Kidney (tissue), 14 donors: Measurements from ENCODE around the gene XPR1. TPM values are rescaled to one million over a fixed set of nuclear protein-coding genes. Genes with fewer than 3 reads are reported as not detected.
A peak's percentile ranks its signal among the peaks of the same experiment; 100 is the strongest.

ENCODE experiments used
- DNase-seq, 5 donors: peaks; one replicate each; pipeline ENCODE4 v3.0.0-alpha.2; 2013 to 2020
- FAIRE-seq: peaks from 2 replicates; lab custom pipeline; 2012; peaks lifted over from hg19 to GRCh38; lab: Jason Lieb, UNC
- H3K27ac ChIP-seq, 2 donors: one replicate each; pipeline ENCODE4 v1.7.0; 2013; ENCODE audit warnings: low read depth in 2 of 2, low read length in 2 of 2, inconsistent platforms in 1 of 2
- H3K27me3 ChIP-seq: one replicate; pipeline ENCODE4 v1.7.1; 2013; ENCODE audit warnings: low read length, inconsistent platforms; ENCODE audit not compliant: control insufficient read depth, insufficient read depth
- H3K36me3 ChIP-seq, 3 donors: one replicate each; pipeline versions ENCODE4 v1.7.0 to v1.7.1; 2013; ENCODE audit warnings: low read length in 3 of 3, control low read depth in 1 of 3, inconsistent platforms in 1 of 3; ENCODE audit not compliant: insufficient read depth in 3 of 3, control insufficient read depth in 2 of 3
- H3K4me1 ChIP-seq, 3 donors: one replicate each; pipeline versions ENCODE4 v1.7.0 to v1.7.1; 2013; ENCODE audit warnings: low read length in 3 of 3, inconsistent platforms in 1 of 3, low read depth in 1 of 3; ENCODE audit not compliant: control insufficient read depth in 2 of 3, insufficient read depth in 2 of 3
- H3K4me3 ChIP-seq, 3 donors: one replicate each; pipeline versions ENCODE4 v1.7.0 to v1.8.1; 2013; ENCODE audit warnings: low read length in 3 of 3, control low read depth in 1 of 3, inconsistent platforms in 1 of 3
- H3K9ac ChIP-seq, 3 donors: one replicate each; pipeline versions ENCODE4 v1.7.0 to v1.7.1; 2013; ENCODE audit warnings: low read length in 3 of 3, control low read depth in 1 of 3, inconsistent platforms in 1 of 3
- H3K9me3 ChIP-seq, 3 donors: one replicate each; pipeline versions ENCODE4 v1.7.0 to v1.7.1; 2013; ENCODE audit warnings: low read length in 3 of 3, control low read depth in 1 of 3, inconsistent platforms in 1 of 3; ENCODE audit not compliant: control insufficient read depth in 2 of 3, insufficient read depth in 1 of 3
- CTCF ChIP-seq: IDR thresholded peaks from 3 replicates; pipeline ENCODE4 v1.5.1; 2012; ENCODE audit warnings: mild to moderate bottlenecking, moderate library complexity, borderline replicate concordance; ENCODE audit not compliant: insufficient read depth; ENCODE audit errors: extremely low read depth
- intact Hi-C: fragments of 100-400 bp; cut with DNase I; formaldehyde crosslinking; loops from one replicate; pipeline ENCODE4 v1.11.1; 2022
- polyA plus RNA-seq: library from polyadenylated mRNA; stranded (reverse); fragments of 350-450 nt; fragmentation: Illumina TruSeq; extraction: RNeasy Lipid Tissue Mini Kit (QIAGEN cat#74804); gene quantifications from one replicate; pipeline ENCODE4 v1.2.3, GENCODE V29; 2014; ENCODE audit warnings: low read depth, low replicate concordance; ENCODE audit not compliant: insufficient read depth
- total RNA-seq: library from RNA; stranded (reverse); fragmentation: NEBNext Ultra II Directional; extraction: Animal tissue kit (Norgen Biotek cat#: 25700); gene quantifications from one replicate; pipeline ENCODE4 v1.2.1, GENCODE V29; 2021
- donor health status: control.
- donor health status: control.
- donor health status: control.
- donor health status: control.
- donor health status: control.
- donor health status: DM: yes; HTN: yes; CAD: no.
- donor health status: Normal renal cell carcinoma (clear cell type).

Gene XPR1
- total and polyA plus RNA-seq, 2 donors from 2014 or later: 10.9 to 33.5 TPM

DNA sequence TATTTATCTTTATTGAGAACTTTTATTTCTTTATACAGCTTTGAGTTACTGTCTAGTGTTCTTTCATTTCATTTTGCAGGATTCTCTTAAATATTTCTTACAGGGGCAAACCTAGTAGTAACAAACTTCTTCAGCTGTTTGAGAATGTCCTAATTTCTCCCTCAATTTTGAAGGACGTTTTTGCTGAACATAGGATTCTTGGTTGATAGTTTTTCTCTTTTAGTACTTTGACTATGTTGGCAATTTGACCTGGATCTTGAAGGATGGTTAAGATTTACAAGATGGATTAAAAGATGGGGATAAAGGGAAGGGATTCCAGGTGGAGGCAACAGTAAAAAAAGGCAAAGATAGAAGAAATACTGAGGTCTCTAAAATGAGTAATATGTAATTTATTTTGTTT is 38.9 kb downstream of the XPR1 start:
- H3K4me1 ChIP-seq: no peaks in the 10 kb centered on the region
- H3K27ac ChIP-seq: no peak overlapping the region
- no peak overlapping the region for H3K4me3 ChIP-seq
- intact Hi-C loops: no loop called here
- no peak overlapping the region for H3K9ac ChIP-seq
- no peaks in the 10 kb centered on the region for H3K27me3 ChIP-seq
- H3K36me3 ChIP-seq: no peaks in the 10 kb centered on the region
- FAIRE-seq (no peak), DNase-seq (peak in 2 of 5 donors; percentile 5)
- peaks cover 0 to 9% (median 3%) of the 10 kb centered on the region in 3 donors for H3K9me3 ChIP-seq
- no peak for TF ChIP-seq CTCF

DNA sequence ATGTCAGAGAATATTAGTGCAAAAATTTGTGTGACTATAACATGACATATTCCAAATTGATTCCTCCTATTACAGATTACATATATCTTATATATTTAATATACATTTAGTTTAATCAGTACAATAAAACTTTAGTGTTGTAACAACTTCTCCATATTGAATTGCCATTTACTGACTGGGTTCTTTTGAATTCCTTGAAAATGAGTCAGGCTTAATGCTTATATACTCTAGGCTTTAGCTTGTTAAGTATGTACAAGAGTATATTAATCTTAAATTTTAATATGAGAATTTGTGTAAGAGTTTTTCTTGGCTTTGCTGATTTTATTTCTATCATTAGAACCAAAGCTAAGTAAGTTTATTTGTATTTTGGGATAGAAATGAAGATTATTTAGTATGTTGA is 40.3 kb downstream of the XPR1 start:
- FAIRE-seq: peak; percentile 52
- no peaks in the 10 kb centered on the region for H3K27me3 ChIP-seq
- H3K9me3 ChIP-seq: peaks cover 0 to 9% (median 3%) of the 10 kb centered on the region in 3 donors
- intact Hi-C loops: no loop called here
- no peak for TF ChIP-seq CTCF
- no peaks in the 10 kb centered on the region for H3K36me3 ChIP-seq
- DNase-seq: no peak
- H3K4me3 ChIP-seq: no peak overlapping the region
- no peak overlapping the region for H3K27ac ChIP-seq
- no peak overlapping the region for H3K9ac ChIP-seq
- H3K4me1 ChIP-seq: no peaks in the 10 kb centered on the region

DNA sequence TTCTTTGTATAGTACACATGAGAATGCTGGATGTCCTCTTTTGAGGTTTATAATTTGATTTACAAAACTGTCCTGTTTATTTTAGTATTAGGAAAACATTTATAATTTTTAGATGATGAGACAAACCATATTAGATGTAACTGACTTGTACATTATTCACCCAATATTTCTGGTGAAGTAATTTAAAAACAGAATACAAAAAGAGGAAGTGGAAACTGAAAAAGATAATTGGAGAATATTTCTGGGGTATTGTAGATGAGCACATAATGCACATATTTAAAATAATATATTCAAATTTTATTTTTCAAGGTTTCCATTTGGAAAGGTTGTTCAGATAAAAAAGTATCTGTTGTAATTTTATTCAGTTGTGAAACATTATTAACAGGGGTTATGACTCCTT is 40.7 kb downstream of the XPR1 start:
- Histone ChIP-seq H3K9ac (no peak overlapping the region), H3K36me3 (no peaks in the 10 kb centered on the region), H3K27ac (no peak overlapping the region), H3K27me3 (no peaks in the 10 kb centered on the region), H3K9me3 (peaks cover 0 to 9% (median 3%) of the 10 kb centered on the region in 3 donors), H3K4me3 (no peak overlapping the region), H3K4me1 (no peaks in the 10 kb centered on the region)
- DNase-seq (no peak), FAIRE-seq (no peak)
- intact Hi-C loops: no loop called here
- TF ChIP-seq CTCF: no peak
